Ishikawa (cell line): ENCODE data around the gene KRTAP10-1.

Experiments used
- CEBPB ChIP-seq: IDR thresholded peaks from 2 replicates; pipeline ENCODE4 v1.6.1; 2012
- EP300 ChIP-seq: IDR thresholded peaks from 2 replicates; pipeline ENCODE4 v1.6.1; 2012; ENCODE audit warnings: borderline replicate concordance
- YY1 ChIP-seq: IDR thresholded peaks from 2 replicates; pipeline ENCODE4 v1.6.1; 2012; ENCODE audit warnings: low read depth
- TF ChIP-seq, protein P1 (sequence below): IDR thresholded peaks from 2 replicates; pipeline ENCODE4 v1.6.1; 2012

DNA sequence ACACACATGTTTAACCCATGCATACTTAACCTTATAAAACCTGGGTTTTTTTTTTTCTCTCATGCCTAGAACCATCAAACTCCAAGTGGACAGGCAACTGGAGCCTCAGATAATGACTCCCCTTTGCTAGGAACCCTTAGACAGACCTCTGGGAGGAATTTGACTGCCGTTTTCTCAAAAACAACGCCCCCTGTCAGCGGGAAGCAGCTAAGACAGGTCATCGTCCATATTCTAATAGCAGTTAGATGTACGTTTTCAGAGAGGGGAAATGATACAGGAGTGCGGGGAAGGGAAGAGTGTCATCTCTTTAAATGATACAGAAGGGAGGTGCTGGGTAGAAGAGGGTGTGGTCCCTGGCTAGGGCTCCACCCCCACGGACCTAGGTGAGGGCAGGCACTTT is 50.0 kb downstream of the KRTAP10-1 start:
- no peak for TF ChIP-seq CEBPB
- no peak for TF ChIP-seq EP300
- TF ChIP-seq, protein P1, sequence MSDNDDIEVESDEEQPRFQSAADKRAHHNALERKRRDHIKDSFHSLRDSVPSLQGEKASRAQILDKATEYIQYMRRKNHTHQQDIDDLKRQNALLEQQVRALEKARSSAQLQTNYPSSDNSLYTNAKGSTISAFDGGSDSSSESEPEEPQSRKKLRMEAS, result no peak
- TF ChIP-seq YY1, result no peak
